ENCODE data around the gene CCDC60. TPM values are rescaled to one million over a fixed set of nuclear protein-coding genes. Genes with fewer than 3 reads are reported as not detected.

Gene CCDC60
- total RNA-seq, 1 donor from 2014 or later: 2.2 TPM

DNA sequence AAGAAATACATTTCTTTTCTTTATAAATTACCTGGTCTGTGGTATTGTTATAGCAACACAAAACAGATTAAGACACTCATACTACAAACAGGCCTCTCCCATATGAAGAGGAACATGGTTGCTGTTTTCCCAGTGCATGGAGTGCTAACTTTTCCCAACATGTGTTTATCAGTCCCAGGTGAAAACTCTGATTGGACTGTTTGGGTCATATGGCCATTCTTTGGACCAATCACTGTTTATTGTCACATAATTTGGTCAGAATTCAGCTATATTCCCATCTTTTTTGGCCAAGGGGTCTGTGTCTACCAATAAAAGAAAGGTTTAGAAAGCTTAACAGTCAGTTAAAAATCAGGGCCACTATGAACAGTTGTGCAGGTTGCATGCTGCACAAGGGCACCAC is 35.4 kb upstream of the CCDC60 start:
- DNase-seq (ENCODE audit: low spot score in 2 of 2, unreplicated experiment in 2 of 2): no peak
- H3K4me1 Mint-ChIP-seq: peaks cover 18% of the 10 kb centered on the region
- no peak overlapping the region for H3K27ac Mint-ChIP-seq
- H3K27me3 Mint-ChIP-seq (ENCODE audit: low read depth): peaks cover 12% of the 10 kb centered on the region
- no peaks in the 10 kb centered on the region for H3K9me3 Mint-ChIP-seq
- no peak overlapping the region for H3K4me3 Mint-ChIP-seq
- H3K36me3 Mint-ChIP-seq: no peaks in the 10 kb centered on the region
- TF ChIP-seq, protein P1, sequence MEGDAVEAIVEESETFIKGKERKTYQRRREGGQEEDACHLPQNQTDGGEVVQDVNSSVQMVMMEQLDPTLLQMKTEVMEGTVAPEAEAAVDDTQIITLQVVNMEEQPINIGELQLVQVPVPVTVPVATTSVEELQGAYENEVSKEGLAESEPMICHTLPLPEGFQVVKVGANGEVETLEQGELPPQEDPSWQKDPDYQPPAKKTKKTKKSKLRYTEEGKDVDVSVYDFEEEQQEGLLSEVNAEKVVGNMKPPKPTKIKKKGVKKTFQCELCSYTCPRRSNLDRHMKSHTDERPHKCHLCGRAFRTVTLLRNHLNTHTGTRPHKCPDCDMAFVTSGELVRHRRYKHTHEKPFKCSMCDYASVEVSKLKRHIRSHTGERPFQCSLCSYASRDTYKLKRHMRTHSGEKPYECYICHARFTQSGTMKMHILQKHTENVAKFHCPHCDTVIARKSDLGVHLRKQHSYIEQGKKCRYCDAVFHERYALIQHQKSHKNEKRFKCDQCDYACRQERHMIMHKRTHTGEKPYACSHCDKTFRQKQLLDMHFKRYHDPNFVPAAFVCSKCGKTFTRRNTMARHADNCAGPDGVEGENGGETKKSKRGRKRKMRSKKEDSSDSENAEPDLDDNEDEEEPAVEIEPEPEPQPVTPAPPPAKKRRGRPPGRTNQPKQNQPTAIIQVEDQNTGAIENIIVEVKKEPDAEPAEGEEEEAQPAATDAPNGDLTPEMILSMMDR (IDR thresholded peaks at IDR 0.05; ENCODE audit: unreplicated experiment): no peak

DNA sequence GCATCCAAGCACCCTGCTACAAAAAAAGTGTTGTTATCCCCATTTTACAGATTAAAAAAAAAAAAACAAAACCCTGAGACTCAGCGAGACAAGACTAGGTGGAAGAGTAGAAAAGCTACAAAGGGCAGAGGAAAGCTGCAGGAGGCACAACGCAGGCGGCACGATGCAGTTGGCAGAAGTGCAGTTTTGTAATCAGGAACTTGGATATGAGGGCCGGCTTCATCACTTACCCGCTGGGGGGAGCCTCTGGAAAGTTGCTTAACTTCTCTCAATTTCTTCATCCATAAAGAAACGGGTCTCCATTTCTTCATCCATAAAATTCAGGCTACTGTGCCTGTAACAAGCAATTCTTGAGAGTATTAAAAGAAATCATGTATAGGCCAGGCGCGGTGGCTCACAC is 33.1 kb upstream of the CCDC60 start:
- H3K27ac Mint-ChIP-seq: no peak overlapping the region
- TF ChIP-seq, protein P1 (IDR thresholded peaks at IDR 0.05; ENCODE audit: unreplicated experiment): no peak
- H3K27me3 Mint-ChIP-seq (ENCODE audit: low read depth): peaks cover 2% of the 10 kb centered on the region
- no peaks in the 10 kb centered on the region for H3K9me3 Mint-ChIP-seq
- H3K36me3 Mint-ChIP-seq: no peaks in the 10 kb centered on the region
- DNase-seq (ENCODE audit: low spot score in 2 of 2, unreplicated experiment in 2 of 2): no peak
- H3K4me1 Mint-ChIP-seq: peaks cover 16% of the 10 kb centered on the region
- H3K4me3 Mint-ChIP-seq: no peak overlapping the region

DNA sequence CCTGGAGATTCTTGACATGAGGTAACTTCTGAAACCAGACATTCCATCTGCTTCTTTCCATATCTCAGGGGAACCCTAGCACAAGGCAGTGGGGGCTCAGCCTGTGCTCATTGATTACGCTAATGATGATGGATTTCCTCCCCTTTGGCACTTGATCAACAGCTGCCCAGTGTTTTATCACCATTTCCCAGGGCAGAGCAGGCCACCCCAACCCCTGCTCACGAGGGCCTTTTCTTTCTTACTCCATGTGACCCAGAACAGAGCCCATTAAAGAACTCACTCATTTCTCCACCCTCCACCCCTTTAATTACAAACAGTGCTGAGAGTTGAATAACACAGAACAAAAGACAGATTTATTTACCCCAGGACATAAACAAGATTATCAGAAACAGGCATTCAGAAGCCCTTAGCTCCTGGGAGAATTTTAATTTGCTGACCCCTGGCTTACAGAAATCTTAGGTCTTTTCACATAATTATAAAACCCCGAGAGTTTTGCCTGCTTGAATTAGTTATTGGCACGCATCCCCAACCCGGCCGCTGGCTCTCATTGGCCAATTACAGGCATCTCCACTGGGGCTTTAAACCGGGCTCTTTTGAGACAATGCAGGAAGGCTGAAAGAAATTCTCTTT is 32.0 kb upstream of the CCDC60 start:
- Mint-ChIP-seq H3K27me3 (ENCODE audit: low read depth) (peaks cover 2% of the 10 kb centered on the region), H3K9me3 (no peaks in the 10 kb centered on the region), H3K4me3 (no peak overlapping the region), H3K4me1 (peaks cover 8% of the 10 kb centered on the region), H3K27ac (no peak overlapping the region), H3K36me3 (no peaks in the 10 kb centered on the region)
- TF ChIP-seq, protein P1 (IDR thresholded peaks at IDR 0.05; ENCODE audit: unreplicated experiment): no peak
- no peak for DNase-seq (ENCODE audit: low spot score in 2 of 2, unreplicated experiment in 2 of 2)

DNA sequence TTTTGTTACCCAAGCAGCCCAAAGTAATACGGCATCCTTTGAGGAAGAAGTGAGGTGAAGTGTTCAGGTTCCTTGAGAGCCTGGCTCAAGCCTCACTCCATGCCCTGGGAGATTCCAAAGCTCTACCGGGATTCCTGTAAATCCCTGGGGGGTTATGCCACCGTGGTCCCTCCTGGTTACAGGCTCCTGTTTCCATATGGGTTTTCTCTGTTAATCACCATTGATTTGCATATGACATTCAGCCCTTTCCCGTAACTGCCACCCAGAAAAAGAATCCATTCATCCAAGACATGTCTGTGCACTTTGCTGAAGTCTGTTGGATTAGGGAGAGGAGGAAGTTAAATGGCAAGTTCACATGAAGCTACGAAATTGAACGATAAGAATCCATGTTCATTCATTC is 27.9 kb upstream of the CCDC60 start:
- TF ChIP-seq, protein P1 (IDR thresholded peaks at IDR 0.05; ENCODE audit: unreplicated experiment): no peak
- Mint-ChIP-seq H3K36me3 (no peaks in the 10 kb centered on the region), H3K4me3 (no peak overlapping the region), H3K27ac (no peak overlapping the region), H3K4me1 (peaks cover 13% of the 10 kb centered on the region), H3K27me3 (ENCODE audit: low read depth) (peaks cover 2% of the 10 kb centered on the region), H3K9me3 (no peaks in the 10 kb centered on the region)
- DNase-seq (ENCODE audit: low spot score in 2 of 2, unreplicated experiment in 2 of 2): no peak

DNA sequence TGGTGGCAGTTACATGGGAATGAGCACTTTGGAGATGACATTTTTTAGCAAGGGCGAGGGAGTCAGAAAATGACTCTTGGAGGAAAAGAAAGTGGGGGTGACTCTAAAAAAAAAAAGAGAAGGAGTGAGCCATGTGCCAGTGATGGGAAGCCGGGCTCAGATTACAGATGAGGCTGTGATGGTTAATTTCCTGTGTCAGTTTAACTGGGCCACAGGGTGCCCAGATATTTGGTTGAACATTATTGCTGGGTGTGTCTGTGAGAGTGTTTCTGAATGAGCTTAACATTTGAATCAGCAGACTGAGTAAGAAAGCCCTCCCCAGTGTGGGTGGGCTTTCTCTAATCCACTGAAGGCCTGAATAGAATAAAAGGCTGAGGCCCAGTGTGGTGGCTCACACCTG is 26.8 kb upstream of the CCDC60 start:
- Mint-ChIP-seq H3K27ac (no peak overlapping the region), H3K9me3 (no peaks in the 10 kb centered on the region), H3K27me3 (ENCODE audit: low read depth) (peaks cover 2% of the 10 kb centered on the region), H3K36me3 (no peaks in the 10 kb centered on the region), H3K4me1 (peaks cover 7% of the 10 kb centered on the region), H3K4me3 (no peak overlapping the region)
- DNase-seq (ENCODE audit: low spot score in 2 of 2, unreplicated experiment in 2 of 2): no peak
- TF ChIP-seq, protein P1 (IDR thresholded peaks at IDR 0.05; ENCODE audit: unreplicated experiment): no peak
